K562 (cell line): Measurements from ENCODE around the gene BACE1-AS. TPM values are rescaled to one million over a fixed set of nuclear protein-coding genes. Genes with fewer than 3 reads are reported as not detected.

Source experiments
- ATAC-seq: fragments of 200-7000 bp; cut with Tn5 transposase; 3 replicates; pipeline ENCODE4 v1.9.1; 2020; ENCODE audit warnings: moderate library complexity
- Bru-seq: library from RNA; stranded (reverse); fragments of 400-500 nt; gene quantifications from one replicate; lab custom pipeline; 2021; lab: Mats Ljungman, UMichigan
- BruChase-seq, 2 experiments: library from RNA; stranded (reverse); fragments of 400-500 nt; gene quantifications; one replicate each; lab custom pipeline; 2021; lab: Mats Ljungman, UMichigan
- BruUV-seq: library from RNA; stranded (reverse); fragments of 400-500 nt; replicated peaks from 2 replicates; lab custom pipeline; 2021; lab: Mats Ljungman, UMichigan
- CTCF ChIA-PET: fragments of 300-600 bp; formaldehyde crosslinking; extraction: SDS; loops from one replicate; lab custom pipeline; 2021; ENCODE audit warnings: low intra/inter-chr PET ratio; lab: Yijun Ruan, JAX
- POLR2A ChIA-PET: fragments of 300-600, 350-650 bp; sonication (Branson Sonifier 250); formaldehyde crosslinking; extraction: SDS; loops from one replicate; lab custom pipeline; 2021; ENCODE audit warnings: antibody characterized with exemption, inconsistent platforms; lab: Yijun Ruan, JAX
- DNase-seq, 4 experiments: peaks; one replicate each; pipeline versions ENCODE4 v3.0.0 to v3.0.0-alpha.2; 2011 to 2018; ENCODE audit warnings: low spot score in 3 of 4, mixed read lengths in 3 of 4; ENCODE audit errors: extremely low read depth in 1 of 4
- FAIRE-seq: peaks from 2 replicates; lab custom pipeline; 2011; peaks lifted over from hg19 to GRCh38; lab: Jason Lieb, UNC
- H2AFZ ChIP-seq: 2 replicates; pipeline ENCODE4 v1.6.0; 2011; ENCODE audit warnings: low read depth, low read length, control low read depth, inconsistent platforms
- H3K27ac ChIP-seq: fragments of 200-600 bp; 3 replicates; pipeline ENCODE4 v1.8.0; 2011; ENCODE audit warnings: low read depth, mild to moderate bottlenecking, control low read depth, inconsistent platforms, low read length, moderate library complexity, mixed read lengths; ENCODE audit errors: extremely low read depth
- H3K27me3 ChIP-seq, 2 experiments: fragments of 300-600 bp in 1 of 2; 2 replicates in 1 of 2; 3 replicates in 1 of 2; pipeline versions ENCODE4 v1.6.0 to v1.8.0; 2011; ENCODE audit warnings: inconsistent platforms in 2 of 2, low read length in 2 of 2, mild to moderate bottlenecking in 1 of 2, mixed read lengths in 1 of 2, moderate library complexity in 1 of 2; ENCODE audit not compliant: control insufficient read depth in 2 of 2, insufficient read depth in 2 of 2
- H3K36me3 ChIP-seq: fragments of 300-600 bp; 3 replicates; pipeline ENCODE4 v1.8.0; 2011; ENCODE audit warnings: mild to moderate bottlenecking, low read length, inconsistent platforms; ENCODE audit not compliant: control insufficient read depth, insufficient read depth
- H3K4me1 ChIP-seq, 2 experiments: fragments of 200-600 bp in 1 of 2; replicated peaks in 1 of 2; 2 replicates in 1 of 2; 3 replicates in 1 of 2; pipeline versions ENCODE4 v1.5.1 to v1.8.0; 2011; ENCODE audit warnings: inconsistent platforms in 2 of 2, low read length in 2 of 2, mild to moderate bottlenecking in 1 of 2, mixed read lengths in 1 of 2, moderate library complexity in 1 of 2; ENCODE audit not compliant: control insufficient read depth in 2 of 2, insufficient read depth in 2 of 2
- H3K4me2 ChIP-seq: 2 replicates; pipeline ENCODE4 v1.6.1; 2011; ENCODE audit warnings: low read length, control low read depth, inconsistent platforms, mixed read lengths; ENCODE audit not compliant: insufficient read depth
- H3K4me3 ChIP-seq: fragments of 200-600 bp; sonication (generic), shearing (Covaris generic); 2 replicates; pipeline ENCODE4 v1.5.1; 2016; ENCODE audit warnings: control low read depth, inconsistent platforms
- H3K79me2 ChIP-seq: fragments of 200-600 bp; 3 replicates; pipeline ENCODE4 v1.8.0; 2011; ENCODE audit warnings: low read length, inconsistent platforms; ENCODE audit not compliant: control insufficient read depth, insufficient read depth
- H3K9ac ChIP-seq, 2 experiments: 2 replicates each; pipeline versions ENCODE4 v1.6.0 to v1.6.1; 2011; ENCODE audit warnings: low read depth in 2 of 2, low read length in 2 of 2, control low read depth in 1 of 2, inconsistent platforms in 1 of 2, mild to moderate bottlenecking in 1 of 2, mixed read lengths in 1 of 2; ENCODE audit not compliant: insufficient read depth in 1 of 2
- H3K9me1 ChIP-seq: one replicate; pipeline ENCODE4 v1.6.0; 2011; ENCODE audit warnings: inconsistent platforms, mild to moderate bottlenecking, low read length, moderate library complexity; ENCODE audit not compliant: control insufficient read depth, insufficient read depth
- H3K9me3 ChIP-seq: replicated peaks from 2 replicates; pipeline ENCODE4 v1.5.1; 2011; ENCODE audit warnings: low read depth, low read length, inconsistent platforms; ENCODE audit not compliant: control insufficient read depth, insufficient read depth
- H4K20me1 ChIP-seq: replicated peaks from 2 replicates; pipeline ENCODE4 v1.6.1; 2011; ENCODE audit warnings: low read length, inconsistent platforms, mixed read lengths; ENCODE audit not compliant: control insufficient read depth, insufficient read depth
- DNMT1 ChIP-seq: fragments of 450-650 bp; IDR thresholded peaks from 2 replicates; pipeline ENCODE4 v1.6.1; 2016; ENCODE audit warnings: antibody characterized with exemption, mild to moderate bottlenecking
- SNRNP70 ChIP-seq: fragments of 200-400 bp; formaldehyde crosslinking; optimal IDR thresholded peaks from 2 replicates; pipeline ENCODE3; 2017; ENCODE audit warnings: low read depth, low read length
- SP2 ChIP-seq: IDR thresholded peaks from 2 replicates; pipeline ENCODE4 v1.6.1; 2011; ENCODE audit warnings: mild to moderate bottlenecking, low read depth, low read length, moderate library complexity; ENCODE audit not compliant: poor library complexity, severe bottlenecking; ENCODE audit errors: extremely low read depth
- SUPT5H ChIP-seq: fragments of 450-650 bp; IDR thresholded peaks from 2 replicates; pipeline ENCODE4 v1.6.1; 2016
- TAF1 ChIP-seq: IDR thresholded peaks from 2 replicates; pipeline ENCODE4 v1.6.1; 2011; ENCODE audit warnings: mild to moderate bottlenecking, low read length, moderate library complexity; ENCODE audit not compliant: insufficient read depth, control insufficient read depth, severe bottlenecking; ENCODE audit errors: extremely low read depth
- ZNF41 ChIP-seq: fragments of 250-450 bp; sonication (Bioruptor Pico); conservative IDR thresholded peaks from 2 replicates; pipeline ENCODE4 v1.4.0; 2020; ENCODE audit warnings: mild to moderate bottlenecking
- ZNF583 ChIP-seq: fragments of 250-450 bp; sonication (Bioruptor Pico); IDR thresholded peaks from 2 replicates; pipeline ENCODE4 v1.4.0; 2020
- WGBS: fragments of 100-300 bp; shearing (Covaris generic); methylation state at CpG from one replicate; pipeline ENCODE4 v1.1.6; 2016; ENCODE audit warnings: low coverage, mixed read lengths; ENCODE audit not compliant: insufficient coverage; ENCODE audit errors: missing lambda C conversion rate; 5-methylcytosine and 5-hydroxymethylcytosine counted together
- in situ Hi-C: fragments of 300-500 bp; cut with MboI; formaldehyde crosslinking; loops from 4 replicates; pipeline ENCODE4 v1.15.0; 2018; ENCODE audit warnings: inconsistent platforms, mixed read lengths
- intact Hi-C: fragments of 100-400 bp; cut with micrococcal nuclease; formaldehyde crosslinking; loops from 2 replicates; pipeline ENCODE4 v1.14.2; 2022
- long read RNA-seq, 3 experiments: library from polyadenylated mRNA in 2 of 3; library from RNA in 1 of 3; unstranded in 2 of 3; stranded (forward) in 1 of 3; transcript quantifications; one replicate each; pipeline ENCODE4 v2.0.0, GENCODE V29; 2019 to 2022
- polyA minus RNA-seq, 3 experiments: library from RNA; depleted of rRNA, polyadenylated mRNA; stranded (reverse); fragments of >200 nt; gene quantifications; 2 replicates each; pipeline ENCODE4 v1.2.3, GENCODE V29; 2011
- polyA plus RNA-seq, 8 experiments: library from polyadenylated mRNA; depleted of rRNA in 4 of 8; stranded (reverse) in 5 of 8; unstranded in 3 of 8; fragments of >200 nt; fragmentation: Nextera tagmentation in 2 of 8; fragmentation: Illumina TruSeq in 1 of 8; extraction: Ambion mirVana in 2 of 8; extraction: Trizol in 1 of 8; gene quantifications; 2 replicates each; pipeline versions ENCODE4 v1.2.1 to v1.2.3, GENCODE V29; 2011 to 2014; ENCODE audit warnings: inconsistent platforms in 1 of 8, missing spikeins in 1 of 8
- total RNA-seq, 7 experiments: library from RNA; depleted of rRNA in 6 of 7; stranded (reverse); fragments of >200 nt in 6 of 7; fragmentation: Illumina TruSeq in 2 of 7; extraction: Trizol in 2 of 7; gene quantifications; 2 replicates each; pipeline versions ENCODE4 v1.2.1 to v1.2.3, GENCODE V29; 2011 to 2021; ENCODE audit warnings: low replicate concordance in 1 of 7
- TF ChIP-seq, protein P1 (sequence below): fragments of 450-650 bp; IDR thresholded peaks from 2 replicates; pipeline ENCODE4 v1.6.1; 2017; ENCODE audit warnings: antibody characterized with exemption
- TF ChIP-seq, protein P2 (sequence below): sonication (generic); formaldehyde crosslinking; IDR thresholded peaks from 2 replicates; pipeline ENCODE4 v1.8.0; 2022; ENCODE audit warnings: mild to moderate bottlenecking, missing genetic modification reagents

The BACE1-AS gene
- 14.1 and 15.2 TPM in 2 replicates for total RNA-seq (2011; cell fraction: chromatin; rRNA removed; ENCODE audit: low replicate concordance)
- 7.5 and 8.3 TPM in 2 replicates for total RNA-seq (2011; cell fraction: nucleolus; rRNA removed)
- 14.1 and 25.7 TPM in 2 replicates for total RNA-seq (2011; cell fraction: nucleoplasm; rRNA removed)
- total RNA-seq (2014; rRNA removed) = 3.1 and 3.8 TPM in 2 replicates
- total RNA-seq (2014; rRNA removed; fragmentation: Illumina TruSeq; extraction: Trizol) = 2.9 and 3.9 TPM in 2 replicates
- total RNA-seq (2015; rRNA removed; fragmentation: Illumina TruSeq; extraction: Trizol) = 3.0 TPM in 2 replicates
- 4.7 and 5.9 TPM in 2 replicates for total RNA-seq (2021)
- 3.7 and 5.3 TPM in 2 replicates for polyA plus RNA-seq (2011; rRNA removed)
- 2.2 and 7.1 TPM in 2 replicates for polyA plus RNA-seq (2011; cell fraction: cytosol; rRNA removed)
- 8.0 and 9.5 TPM in 2 replicates for polyA plus RNA-seq (2011; cell fraction: nucleus; rRNA removed)
- 2.0 and 4.7 TPM in 2 replicates for polyA plus RNA-seq (2012)
- polyA plus RNA-seq (2014; fragmentation: Illumina TruSeq; extraction: Trizol) = 4.5 and 4.8 TPM in 2 replicates
- polyA plus RNA-seq (2014; fragmentation: Nextera tagmentation; extraction: Ambion mirVana) = 1 to 10 TPM; 3.2 to 8.2 TPM
- 2.2 and 3.8 TPM in 2 replicates for polyA plus RNA-seq (2014; rRNA removed)
- 6.7 and 6.9 TPM in 2 replicates for polyA minus RNA-seq (2011; rRNA and poly(A)+ RNA removed)
- 4.1 and 5.3 TPM in 2 replicates for polyA minus RNA-seq (2011; cell fraction: cytosol; rRNA and poly(A)+ RNA removed)
- polyA minus RNA-seq (2011; cell fraction: nucleus; rRNA and poly(A)+ RNA removed) = 5.0 and 6.8 TPM in 2 replicates
- percentile 54 among the genes with signal in this experiment for Bru-seq, nascent RNA
- percentile 65 among the genes with signal in this experiment for BruChase-seq, experiment 1, labeled RNA remaining after a 2-hour chase
- BruChase-seq, experiment 2, labeled RNA remaining after a 6-hour chase = percentile 73 among the genes with signal in this experiment
- long read RNA-seq, experiment 1, partial matches to known transcripts = 0 of 3 reads
- long read RNA-seq, experiment 1, other reads (novel, unspliced or antisense) = 0 of 3 reads
- long read RNA-seq, experiment 2, partial matches to known transcripts = 0 of 3 reads
- long read RNA-seq, experiment 2, other reads (novel, unspliced or antisense) = 1 of 3 reads
- long read RNA-seq, experiment 3 = 0 reads

- WGBS = 77% methylated on average over 8 of the region's 8 CpGs
- ChIA-PET CTCF (no interaction called here), POLR2A (interaction anchor here (1.1 kb wide), 1 partner anchor 18 kb away, joined by 3 read pairs; no protein-coding TSS in a partner anchor)
- ATAC-seq (no peak), FAIRE-seq (no peak), DNase-seq (no peak)
- no peaks in the 10 kb centered on the region for H3K4me1 ChIP-seq
- in situ Hi-C loops = no loop called here
- BruUV-seq = no TSS peak
- H3K9me3 ChIP-seq = no peaks in the 10 kb centered on the region
- H3K9ac ChIP-seq = no peak within 1 kb of the TSS
- peaks cover 16% of the 10 kb centered on the region; the same call in 2 of the 3 replicates for H3K36me3 ChIP-seq
- intact Hi-C loops = no loop called here
- H4K20me1 ChIP-seq = peaks cover 1% of the 10 kb centered on the region; the same call in 1 of the 2 replicates
- no peak within 1 kb of the TSS for H3K27ac ChIP-seq
- H3K79me2 ChIP-seq = no peaks in the 10 kb centered on the region
- H3K9me1 ChIP-seq = no peaks in the 10 kb centered on the region
- H3K4me3 ChIP-seq = no peak within 1 kb of the TSS
- no peaks in the 10 kb centered on the region for H3K27me3 ChIP-seq
- no peak within 1 kb of the TSS for H2AFZ ChIP-seq
- no peak within 1 kb of the TSS for H3K4me2 ChIP-seq
- TF ChIP-seq, protein P1, sequence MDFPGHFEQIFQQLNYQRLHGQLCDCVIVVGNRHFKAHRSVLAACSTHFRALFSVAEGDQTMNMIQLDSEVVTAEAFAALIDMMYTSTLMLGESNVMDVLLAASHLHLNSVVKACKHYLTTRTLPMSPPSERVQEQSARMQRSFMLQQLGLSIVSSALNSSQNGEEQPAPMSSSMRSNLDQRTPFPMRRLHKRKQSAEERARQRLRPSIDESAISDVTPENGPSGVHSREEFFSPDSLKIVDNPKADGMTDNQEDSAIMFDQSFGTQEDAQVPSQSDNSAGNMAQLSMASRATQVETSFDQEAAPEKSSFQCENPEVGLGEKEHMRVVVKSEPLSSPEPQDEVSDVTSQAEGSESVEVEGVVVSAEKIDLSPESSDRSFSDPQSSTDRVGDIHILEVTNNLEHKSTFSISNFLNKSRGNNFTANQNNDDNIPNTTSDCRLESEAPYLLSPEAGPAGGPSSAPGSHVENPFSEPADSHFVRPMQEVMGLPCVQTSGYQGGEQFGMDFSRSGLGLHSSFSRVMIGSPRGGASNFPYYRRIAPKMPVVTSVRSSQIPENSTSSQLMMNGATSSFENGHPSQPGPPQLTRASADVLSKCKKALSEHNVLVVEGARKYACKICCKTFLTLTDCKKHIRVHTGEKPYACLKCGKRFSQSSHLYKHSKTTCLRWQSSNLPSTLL = no peak
- TF ChIP-seq DNMT1 (no peak), ZNF583 (CRISPR knock-in tag) (no peak), ZNF41 (no peak), TAF1 (no peak), SNRNP70 (no peak), SP2 (no peak), SUPT5H (no peak)
- TF ChIP-seq, protein P2, sequence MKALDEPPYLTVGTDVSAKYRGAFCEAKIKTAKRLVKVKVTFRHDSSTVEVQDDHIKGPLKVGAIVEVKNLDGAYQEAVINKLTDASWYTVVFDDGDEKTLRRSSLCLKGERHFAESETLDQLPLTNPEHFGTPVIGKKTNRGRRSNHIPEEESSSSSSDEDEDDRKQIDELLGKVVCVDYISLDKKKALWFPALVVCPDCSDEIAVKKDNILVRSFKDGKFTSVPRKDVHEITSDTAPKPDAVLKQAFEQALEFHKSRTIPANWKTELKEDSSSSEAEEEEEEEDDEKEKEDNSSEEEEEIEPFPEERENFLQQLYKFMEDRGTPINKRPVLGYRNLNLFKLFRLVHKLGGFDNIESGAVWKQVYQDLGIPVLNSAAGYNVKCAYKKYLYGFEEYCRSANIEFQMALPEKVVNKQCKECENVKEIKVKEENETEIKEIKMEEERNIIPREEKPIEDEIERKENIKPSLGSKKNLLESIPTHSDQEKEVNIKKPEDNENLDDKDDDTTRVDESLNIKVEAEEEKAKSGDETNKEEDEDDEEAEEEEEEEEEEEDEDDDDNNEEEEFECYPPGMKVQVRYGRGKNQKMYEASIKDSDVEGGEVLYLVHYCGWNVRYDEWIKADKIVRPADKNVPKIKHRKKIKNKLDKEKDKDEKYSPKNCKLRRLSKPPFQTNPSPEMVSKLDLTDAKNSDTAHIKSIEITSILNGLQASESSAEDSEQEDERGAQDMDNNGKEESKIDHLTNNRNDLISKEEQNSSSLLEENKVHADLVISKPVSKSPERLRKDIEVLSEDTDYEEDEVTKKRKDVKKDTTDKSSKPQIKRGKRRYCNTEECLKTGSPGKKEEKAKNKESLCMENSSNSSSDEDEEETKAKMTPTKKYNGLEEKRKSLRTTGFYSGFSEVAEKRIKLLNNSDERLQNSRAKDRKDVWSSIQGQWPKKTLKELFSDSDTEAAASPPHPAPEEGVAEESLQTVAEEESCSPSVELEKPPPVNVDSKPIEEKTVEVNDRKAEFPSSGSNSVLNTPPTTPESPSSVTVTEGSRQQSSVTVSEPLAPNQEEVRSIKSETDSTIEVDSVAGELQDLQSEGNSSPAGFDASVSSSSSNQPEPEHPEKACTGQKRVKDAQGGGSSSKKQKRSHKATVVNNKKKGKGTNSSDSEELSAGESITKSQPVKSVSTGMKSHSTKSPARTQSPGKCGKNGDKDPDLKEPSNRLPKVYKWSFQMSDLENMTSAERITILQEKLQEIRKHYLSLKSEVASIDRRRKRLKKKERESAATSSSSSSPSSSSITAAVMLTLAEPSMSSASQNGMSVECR (CRISPR knock-in tag) = no peak
Observed at GRCh38 chr11:117290809-117291396, at the start of gene BACE1-AS. BACE1-AS (plus strand) TSS chr11:117291346.
